ENCODE measurements around the gene ATP7A.

Gene ATP7A

GRCh38 chrX:77936299-77936698, 25.8 kb downstream of the ATP7A start:
- no peak for TF ChIP-seq CTCF (IDR thresholded peaks at IDR 0.05)

- TF ChIP-seq CTCF (IDR thresholded peaks at IDR 0.05) = no peak
Measured at GRCh38 chrX:77937291-77937690, 26.8 kb downstream of the ATP7A start.

GRCh38 chrX:77938083-77938680, 27.7 kb downstream of the ATP7A start:
- TF ChIP-seq CTCF (IDR thresholded peaks at IDR 0.05) = no peak

- TF ChIP-seq CTCF (IDR thresholded peaks at IDR 0.05) = no peak
Measured at GRCh38 chrX:77945910-77946545, 35.5 kb downstream of the ATP7A start.

GRCh38 chrX:77946571-77946970, 36.1 kb downstream of the ATP7A start:
- no peak for TF ChIP-seq CTCF (IDR thresholded peaks at IDR 0.05)

GRCh38 chrX:77949840-77950239, 39.3 kb downstream of the ATP7A start:
- no peak for TF ChIP-seq CTCF (IDR thresholded peaks at IDR 0.05)

- TF ChIP-seq CTCF (IDR thresholded peaks at IDR 0.05) = no peak
Measured at GRCh38 chrX:77952173-77952572, 41.7 kb downstream of the ATP7A start.
